GM19240 (cell line): ENCODE data around the gene TUBGCP4.
"Not testable (repeated sequence)": the region's sequence is repeated elsewhere in the genome, so short reads cannot be mapped to it uniquely, and the experiment has no call there.

ENCODE experiments used
- DNase-seq: peaks from one replicate; pipeline ENCODE4 v3.0.0; 2011; ENCODE audit warnings: low spot score; ENCODE audit not compliant: insufficient read length

TUBGCP4 gene, protein sequence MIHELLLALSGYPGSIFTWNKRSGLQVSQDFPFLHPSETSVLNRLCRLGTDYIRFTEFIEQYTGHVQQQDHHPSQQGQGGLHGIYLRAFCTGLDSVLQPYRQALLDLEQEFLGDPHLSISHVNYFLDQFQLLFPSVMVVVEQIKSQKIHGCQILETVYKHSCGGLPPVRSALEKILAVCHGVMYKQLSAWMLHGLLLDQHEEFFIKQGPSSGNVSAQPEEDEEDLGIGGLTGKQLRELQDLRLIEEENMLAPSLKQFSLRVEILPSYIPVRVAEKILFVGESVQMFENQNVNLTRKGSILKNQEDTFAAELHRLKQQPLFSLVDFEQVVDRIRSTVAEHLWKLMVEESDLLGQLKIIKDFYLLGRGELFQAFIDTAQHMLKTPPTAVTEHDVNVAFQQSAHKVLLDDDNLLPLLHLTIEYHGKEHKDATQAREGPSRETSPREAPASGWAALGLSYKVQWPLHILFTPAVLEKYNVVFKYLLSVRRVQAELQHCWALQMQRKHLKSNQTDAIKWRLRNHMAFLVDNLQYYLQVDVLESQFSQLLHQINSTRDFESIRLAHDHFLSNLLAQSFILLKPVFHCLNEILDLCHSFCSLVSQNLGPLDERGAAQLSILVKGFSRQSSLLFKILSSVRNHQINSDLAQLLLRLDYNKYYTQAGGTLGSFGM

DNA sequence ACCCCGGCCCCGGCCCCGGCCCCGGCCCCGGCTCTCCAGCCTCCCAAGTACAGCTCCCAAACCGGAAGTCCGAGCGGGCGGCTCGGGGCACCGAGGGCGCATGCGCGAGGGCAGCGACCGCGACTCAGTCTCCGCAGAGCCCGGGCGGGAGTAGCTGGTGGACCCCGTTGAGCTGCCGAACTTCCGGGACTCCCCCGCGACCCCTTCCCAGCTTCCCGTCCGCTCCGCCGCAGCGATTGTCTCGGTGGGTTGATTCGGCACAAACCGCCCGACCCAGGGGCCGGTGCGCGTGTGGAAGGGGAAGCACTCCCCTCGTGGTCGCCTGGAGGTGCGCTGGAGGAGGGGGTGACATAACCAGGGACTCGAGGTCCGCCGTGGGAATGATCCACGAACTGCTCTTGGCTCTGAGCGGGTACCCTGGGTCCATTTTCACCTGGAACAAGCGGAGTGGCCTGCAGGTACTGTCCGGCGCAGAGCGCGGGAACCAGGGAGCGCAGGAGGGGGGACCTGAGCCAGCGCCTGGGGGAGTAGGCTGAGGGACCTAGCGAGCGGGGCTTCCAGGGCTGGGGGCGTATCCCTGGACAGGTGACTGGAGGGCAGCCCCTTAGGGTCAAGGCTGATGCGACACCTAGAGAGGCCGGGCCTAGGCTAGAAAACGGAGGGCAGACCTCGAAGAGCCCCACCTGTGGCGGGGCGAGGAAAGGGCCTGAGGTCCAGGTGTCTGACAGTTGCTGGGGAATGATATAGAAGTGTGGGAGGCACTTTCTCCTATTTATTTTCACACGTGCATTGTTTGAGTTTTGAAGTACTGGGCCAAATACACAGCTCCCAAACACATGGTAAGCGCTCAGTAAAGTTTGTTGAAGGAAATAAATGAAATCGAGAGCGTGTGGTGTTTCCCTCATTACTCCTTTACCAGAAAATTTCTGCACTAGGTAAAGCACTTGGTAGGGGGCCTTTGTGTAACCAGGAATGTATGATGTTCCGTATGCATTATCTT, at the start of gene TUBGCP4, which contains the start of gene ZSCAN29:
TUBGCP4 (plus strand) TSS at position 127 of the 1,000 bp plus-strand sequence; CDS start at position 381, 254 bp downstream.
ZSCAN29 (minus strand) TSS at position 69 of the 1,000 bp plus-strand sequence. CDS start 1,130 bp downstream, outside the sequence.
- peak; percentile 81 for DNase-seq

DNA sequence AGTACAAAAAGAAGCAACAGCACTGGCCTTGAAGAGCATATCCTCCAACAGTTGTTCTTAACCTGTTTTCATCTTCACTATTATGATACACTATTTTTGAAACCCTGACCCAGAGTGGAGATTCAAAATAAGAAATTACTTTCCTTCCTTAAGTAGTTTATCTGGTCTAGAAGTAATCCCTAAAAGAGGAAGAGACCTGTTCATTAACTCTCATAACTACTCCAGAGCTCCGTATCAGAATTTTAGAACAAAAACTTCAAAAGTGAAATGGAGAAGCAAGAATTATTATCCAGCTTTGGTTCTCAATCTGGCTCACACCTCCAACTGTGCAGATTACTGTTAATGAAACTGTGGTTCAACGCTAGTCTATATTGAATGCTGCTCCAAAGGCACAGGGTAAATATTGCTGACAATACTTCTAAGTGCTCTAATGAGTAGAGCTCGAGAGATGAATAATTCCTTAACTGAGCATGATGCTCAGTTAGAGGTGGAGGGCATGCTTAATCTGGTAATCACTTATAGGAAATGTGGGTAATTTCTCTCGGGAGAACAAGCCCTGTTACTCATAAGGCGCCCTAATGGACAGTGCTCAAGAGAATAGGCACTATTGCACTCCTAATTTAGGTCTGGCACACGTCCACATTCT, 45.7 kb upstream of the TUBGCP4 start:
- DNase-seq = no peak

DNA sequence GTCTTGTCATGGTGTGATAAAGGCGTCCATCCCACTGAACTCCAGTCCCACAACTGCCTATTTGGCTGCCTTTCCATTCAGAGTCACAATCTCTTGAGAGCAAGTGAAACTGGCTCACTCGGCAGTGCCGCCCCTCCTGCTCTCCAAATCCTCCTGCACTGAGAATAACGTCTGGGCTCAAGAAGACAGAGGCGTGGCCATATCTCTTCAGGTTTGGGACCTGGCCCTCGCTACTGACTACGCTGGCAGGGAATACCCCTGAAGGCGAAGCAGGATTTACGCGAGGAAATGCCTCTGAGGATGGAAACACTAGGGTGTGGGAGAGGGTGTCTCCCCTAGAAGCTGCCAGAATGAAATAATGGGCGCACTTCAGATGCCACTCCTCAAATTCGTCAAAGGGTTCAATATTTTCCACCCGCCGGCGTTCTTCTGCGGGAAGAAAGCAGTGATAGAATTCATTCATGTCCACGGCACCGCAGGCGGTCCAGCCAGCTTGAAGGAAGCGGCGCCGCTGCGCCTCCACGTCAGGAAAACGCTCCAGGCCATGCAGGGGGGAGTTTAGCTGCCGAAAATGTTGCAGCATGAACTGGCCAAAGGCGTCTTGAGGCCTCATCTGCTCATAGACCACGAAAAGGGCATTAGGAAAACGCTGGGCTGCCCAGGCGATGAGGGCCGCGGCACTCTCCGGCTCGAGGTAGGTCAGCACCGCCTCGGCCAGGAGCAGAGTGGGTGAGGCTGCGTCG, 41.5 kb upstream of the TUBGCP4 start:
- no peak for DNase-seq

DNA sequence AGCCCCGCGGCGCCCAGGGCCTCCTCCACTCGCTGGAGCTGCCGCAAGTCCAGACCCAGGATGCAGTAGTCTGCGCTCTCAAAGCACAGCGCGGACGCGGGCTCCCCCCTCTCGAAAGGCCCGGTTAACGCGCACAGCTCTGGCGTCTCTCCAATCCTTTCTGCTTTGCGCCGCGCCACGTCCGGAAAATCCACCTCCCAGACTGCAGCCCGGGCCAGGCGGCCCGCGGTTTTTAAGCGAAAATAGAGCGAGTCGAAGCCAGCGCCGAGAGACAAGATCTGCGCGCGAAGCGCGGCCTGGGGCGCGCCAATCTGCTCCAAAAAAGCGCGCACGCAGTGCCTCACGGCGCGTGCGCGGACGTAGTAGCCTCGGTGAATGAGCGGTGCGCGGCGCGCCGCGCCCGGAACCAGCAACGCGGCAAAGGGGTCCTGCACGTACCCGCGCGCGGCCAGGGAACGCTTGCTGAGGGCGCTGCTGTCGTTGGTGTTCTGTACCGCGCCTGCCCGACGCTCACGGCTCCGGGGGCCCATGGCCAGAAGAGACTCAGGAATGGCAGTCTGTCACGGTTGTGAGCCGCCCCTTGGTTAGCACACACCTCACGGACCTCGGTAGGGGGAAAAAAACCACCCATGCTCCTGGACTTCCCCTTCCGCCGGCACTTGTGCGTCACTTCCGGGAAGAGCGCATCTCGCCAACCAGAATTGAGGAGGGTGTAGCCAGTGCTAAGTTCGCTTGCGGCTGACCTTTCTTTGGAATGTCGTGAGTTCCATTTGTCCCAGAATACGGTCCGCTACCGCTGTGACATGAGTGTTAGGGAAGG, 40.7 kb upstream of the TUBGCP4 start, which contains the start of gene LCMT2:
LCMT2 (minus strand) TSS at position 614 of the 820 bp plus-strand sequence; CDS start at position 530, 84 bp downstream.
- peak; percentile 71 for DNase-seq

DNA sequence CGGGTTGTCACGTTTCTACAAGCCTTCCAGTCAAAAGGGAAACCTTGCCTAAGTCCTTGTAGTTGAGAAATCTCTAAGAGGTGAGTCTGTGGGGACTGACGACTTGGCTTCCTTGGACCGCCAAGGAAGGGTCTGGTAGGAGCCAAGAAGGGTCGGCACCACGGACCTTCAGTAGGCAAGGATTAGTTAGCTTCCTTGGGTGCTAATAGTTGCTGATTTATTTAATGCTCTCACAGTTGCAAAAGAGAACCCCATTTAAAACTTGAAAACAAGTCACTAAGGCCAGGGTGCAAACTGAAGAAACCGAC, 40.2 kb upstream of the TUBGCP4 start:
- no peak for DNase-seq

DNA sequence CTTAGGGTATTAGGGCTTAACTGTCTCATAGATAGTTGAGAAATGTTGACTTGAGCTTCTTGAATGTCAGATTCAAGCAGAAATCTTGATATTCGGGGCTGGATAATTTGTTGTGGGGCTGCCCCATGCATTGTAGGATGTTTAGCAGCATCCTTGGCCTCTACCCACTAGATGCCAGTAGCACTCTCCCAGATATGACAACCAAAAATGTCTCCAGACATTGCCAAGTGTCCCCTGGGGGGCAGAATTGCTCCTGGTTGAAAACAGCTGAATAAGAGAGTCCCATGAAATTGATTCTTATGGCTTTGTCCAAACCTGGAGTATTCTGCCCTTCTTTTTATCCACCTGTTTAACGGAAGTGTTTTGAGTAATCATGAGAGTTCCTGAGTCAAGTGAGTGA, 24.6 kb upstream of the TUBGCP4 start:
- DNase-seq = no peak

DNA sequence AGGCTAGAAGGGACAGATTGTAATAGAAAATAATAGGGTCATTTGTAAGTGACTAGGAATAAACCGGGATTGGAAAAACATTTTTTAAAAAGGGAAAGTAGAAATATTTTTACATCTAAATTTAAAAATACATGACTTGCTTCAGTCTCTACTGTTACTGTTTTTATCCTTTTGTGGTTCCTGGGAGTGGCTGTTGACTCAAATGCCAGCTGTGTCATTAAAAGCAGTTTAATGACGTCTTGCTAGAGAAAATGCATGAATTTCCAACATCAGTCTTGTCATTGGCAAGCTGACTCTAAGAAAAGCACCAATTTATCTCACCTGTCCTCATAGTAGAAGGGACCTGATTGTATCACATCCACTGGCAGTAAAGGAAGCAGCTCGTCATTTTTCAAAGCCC, 23.8 kb upstream of the TUBGCP4 start:
- DNase-seq = no peak

DNA sequence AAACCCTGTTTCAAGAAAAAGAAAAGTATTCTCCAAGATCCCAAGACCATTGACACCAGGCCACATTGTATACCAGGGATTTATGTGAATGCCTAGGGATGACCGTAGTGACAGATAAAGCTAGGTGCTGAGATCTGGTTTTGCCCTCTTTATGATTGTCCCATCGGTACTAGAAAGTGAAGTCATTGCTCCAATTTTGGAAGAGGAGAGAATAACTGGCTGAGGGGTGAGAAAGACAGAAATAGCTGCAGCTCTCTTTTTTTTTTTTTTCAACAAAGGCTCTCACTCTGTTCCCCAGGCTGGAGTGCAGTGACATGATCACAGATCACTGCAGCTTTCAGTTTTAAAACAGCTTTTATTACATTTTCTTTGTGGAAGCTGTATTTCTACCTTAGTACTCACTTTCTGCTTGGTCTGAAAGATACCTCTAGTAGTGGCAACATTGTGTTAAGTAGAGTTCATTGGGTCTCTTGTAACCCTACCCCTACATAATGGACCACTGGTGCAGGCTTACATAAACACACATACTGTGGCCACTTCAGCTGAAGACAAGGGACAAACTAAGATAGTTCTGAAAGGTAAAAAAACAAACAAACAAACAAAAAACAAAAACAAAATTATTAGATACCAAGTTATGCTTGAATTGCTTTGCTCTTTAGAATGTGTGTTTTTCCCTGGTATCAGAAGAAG, 18.1 kb upstream of the TUBGCP4 start:
- DNase-seq = no peak

DNA sequence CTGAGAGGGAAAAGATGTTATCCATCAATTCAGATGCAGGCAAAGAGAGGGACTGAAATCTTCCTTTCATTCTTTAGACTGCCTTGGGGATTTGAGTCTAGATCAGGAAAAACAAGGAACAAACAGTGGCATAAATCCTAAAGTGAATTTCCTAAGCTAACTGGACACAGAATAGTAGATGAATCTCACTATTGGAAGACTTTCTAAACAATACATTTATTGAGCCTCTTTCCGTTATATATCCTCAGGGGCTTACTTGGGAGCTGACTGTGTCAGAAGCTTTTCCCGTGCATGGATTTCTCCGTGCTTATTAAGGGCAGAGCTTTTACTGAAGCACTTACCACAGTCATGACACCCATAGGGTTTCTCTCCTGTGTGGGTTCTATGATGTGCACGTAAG, 10.1 kb upstream of the TUBGCP4 start:
- DNase-seq = no peak

DNA sequence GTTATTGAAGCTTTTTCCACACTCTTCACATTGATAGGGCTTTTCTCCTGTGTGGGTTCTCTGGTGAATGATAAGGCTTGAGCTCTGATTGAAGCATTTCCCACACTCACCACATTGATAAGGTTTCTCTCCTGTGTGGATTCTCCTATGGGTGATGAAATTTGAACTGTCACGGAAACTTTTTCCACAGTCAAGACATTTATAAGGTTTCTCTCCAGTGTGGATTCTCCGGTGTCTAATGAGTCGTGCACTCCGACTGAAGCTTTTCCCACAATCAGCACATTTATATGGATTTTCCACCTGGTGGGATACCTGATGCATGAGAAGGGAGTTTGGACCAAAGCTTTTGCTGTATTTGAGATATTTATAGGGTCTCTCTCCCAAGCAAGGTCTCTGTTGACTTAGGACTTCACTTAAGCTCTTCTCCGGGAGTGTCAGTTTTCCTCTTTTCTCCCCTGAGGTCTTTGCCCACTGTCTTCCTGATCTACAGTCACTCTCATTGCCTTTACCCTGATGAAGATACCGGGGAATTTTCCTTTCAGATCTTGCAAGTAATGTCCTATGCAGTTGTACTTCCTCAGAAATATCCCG, 9.5 kb upstream of the TUBGCP4 start:
- DNase-seq = no peak

DNA sequence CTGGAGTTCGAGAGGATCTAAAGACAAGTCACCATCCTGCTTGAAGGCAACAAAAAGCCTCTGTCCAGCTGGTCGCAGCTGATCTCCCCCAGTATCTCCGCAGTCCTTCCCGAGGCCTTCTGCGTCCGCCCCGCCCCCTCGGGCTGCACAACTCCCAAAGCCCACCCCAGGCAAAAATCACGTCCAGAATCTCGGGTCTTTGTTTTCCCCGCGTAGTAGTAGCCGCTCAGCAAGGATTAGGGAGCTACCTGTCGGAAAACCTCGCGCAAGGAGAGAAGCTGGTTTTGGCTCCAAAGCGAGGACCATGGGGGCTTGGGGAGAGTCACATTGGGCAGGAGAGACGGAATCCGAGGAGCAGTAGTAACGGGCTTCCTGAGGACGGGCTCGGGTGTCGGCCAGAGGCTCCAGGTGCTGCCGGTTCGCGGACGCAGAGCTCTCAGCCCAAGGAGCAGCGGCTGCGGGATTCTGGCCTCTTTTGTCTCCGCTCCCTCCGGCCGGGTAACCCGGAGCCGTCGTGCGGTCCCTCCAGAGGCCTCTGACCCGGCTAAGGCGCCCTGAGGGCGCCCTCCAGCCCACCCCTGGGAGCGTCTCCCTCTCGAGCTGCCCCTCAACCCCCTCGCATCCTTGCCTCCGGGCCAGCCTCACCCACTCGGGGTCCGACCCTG, 459 bp upstream of the TUBGCP4 start:
- DNase-seq = peak; percentile 17

DNA sequence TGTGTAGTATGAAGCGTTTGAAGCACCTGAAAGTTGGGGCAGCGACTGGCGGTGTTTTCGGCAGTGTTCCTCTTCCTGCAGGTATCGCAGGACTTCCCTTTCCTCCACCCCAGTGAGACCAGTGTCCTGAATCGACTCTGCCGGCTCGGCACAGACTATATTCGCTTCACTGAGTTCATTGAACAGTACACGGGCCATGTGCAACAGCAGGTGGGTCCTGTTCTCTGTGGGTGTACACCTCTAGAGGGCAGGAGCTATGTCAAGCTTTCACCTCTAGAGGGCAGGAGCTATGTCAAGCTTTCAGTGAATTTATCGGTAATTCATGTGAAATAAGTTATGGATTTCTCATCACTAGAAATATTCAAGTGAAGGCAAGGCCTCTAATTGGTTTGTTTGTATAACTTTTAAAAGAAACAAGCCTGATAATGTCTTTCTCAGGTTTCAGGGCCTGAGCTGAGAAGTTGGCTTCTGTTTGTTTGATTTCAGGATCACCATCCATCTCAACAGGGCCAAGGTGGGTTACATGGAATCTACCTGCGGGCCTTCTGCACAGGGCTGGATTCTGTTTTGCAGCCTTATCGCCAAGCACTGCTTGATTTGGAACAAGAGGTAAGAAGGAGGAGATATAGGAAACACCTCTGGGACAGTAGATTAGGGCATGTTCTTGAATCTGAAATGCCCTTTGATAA, 5.3 kb downstream of the TUBGCP4 start:
- peak; percentile 19 for DNase-seq

DNA sequence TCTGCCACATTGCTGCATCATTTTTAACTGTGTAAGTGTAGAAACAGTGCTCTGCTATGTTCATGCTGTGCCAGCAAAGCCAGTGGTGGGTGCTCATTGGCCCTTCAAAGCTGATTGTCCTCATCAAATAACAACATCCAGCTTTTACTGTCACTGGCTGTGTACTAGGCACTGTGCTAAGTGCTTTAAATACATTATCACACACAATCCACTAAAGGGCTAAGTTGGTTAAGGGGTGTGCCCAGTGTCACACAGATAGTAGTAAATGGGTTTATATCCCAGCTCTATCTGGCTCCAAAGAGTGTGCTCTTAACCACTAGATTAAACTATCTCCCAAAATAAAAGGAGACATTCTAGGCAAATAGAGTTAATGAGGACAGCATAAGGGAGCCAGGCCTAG, 7.7 kb downstream of the TUBGCP4 start:
- no peak for DNase-seq

DNA sequence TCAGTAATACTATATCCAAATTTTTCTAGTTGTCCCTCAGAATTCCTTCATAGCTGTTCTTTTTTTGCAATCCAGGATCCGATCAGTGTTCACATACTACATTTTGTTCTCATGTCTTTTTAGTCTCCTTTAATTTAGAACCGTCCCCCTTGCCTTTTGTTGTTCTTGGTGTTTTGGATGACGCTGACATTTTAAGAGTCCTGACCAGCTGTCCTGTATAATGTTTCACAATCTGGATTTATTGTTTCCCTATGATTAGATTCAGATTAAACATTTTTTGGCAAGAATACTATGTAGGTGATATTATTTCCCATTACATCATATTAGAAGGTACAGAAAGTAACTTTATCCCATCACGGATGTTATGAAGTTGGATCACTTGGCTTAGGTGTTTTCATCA, 11.4 kb downstream of the TUBGCP4 start:
- DNase-seq = no peak

DNA sequence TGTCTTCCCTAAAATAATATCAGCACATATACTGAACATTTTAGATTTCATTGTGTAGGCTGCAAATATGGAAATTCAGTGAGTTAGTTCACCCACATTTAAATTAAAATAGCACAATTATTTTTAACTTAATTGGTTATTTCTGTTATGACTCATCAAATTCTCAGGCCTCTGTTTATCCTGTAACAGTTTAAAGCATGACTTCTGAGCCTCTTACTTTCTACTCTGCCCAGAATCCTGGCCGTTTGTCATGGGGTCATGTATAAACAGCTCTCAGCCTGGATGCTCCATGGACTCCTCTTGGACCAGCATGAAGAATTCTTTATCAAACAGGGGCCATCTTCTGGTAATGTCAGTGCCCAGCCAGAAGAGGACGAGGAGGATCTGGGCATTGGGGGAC, 12.2 kb downstream of the TUBGCP4 start:
- no peak for DNase-seq

DNA sequence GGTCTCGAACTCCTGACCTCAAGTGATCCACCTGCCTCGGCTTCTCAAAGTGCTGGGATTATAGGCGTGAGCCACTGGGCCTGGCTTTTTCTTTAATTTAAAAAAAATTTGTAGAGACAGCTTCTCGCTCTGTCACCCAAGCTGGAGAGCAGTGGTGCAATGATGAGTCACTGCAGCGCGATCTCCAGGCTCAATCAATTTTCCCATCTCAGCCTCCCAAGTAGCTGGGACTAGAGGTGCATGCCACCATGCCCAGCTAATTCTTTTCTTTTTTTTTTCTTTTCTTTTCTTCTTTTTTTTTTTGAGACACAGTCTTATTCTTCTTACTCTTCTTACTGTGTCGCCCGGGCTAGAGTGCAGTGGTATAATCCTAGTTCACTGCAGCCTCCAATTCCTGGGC, 19.8 kb downstream of the TUBGCP4 start:
- no peak for DNase-seq

DNA sequence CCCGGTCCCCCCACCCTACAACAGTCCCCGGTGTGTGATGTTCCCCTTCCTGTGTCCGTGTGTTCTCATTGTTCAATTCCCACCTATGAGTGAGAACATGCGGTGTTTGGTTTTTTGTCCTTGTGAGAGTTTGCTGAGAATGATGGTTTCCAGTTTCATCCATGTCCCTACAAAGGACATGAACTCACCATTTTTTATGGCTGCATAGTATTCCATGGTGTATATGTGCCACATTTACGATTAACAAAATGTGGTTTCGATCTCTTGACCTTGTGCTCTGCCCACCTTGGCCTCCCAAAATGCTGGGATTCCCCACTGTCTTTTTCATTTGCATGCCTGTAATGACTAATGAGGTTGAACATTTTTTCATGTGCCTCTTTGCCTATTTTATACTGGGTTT, 22.7 kb downstream of the TUBGCP4 start:
- DNase-seq = not testable (repeated sequence)
